SK-N-SH treated with all-trans-retinoic acid at 6 μM for 48 hours (cell line): ENCODE data around the gene MRTFA.

Experiments used
- ATAC-seq: fragments of 200-7000 bp; cut with Tn5 transposase; 3 replicates; pipeline ENCODE4 v1.9.1; 2020; ENCODE audit warnings: mild to moderate bottlenecking, moderate library complexity
- BACH2 ChIP-seq: fragments of 250-450 bp; sonication (Bioruptor Pico); IDR thresholded peaks from 2 replicates; pipeline ENCODE4 v1.9.0; 2021; ENCODE audit warnings: mild to moderate bottlenecking, borderline replicate concordance
- CSDC2 ChIP-seq: fragments of 250-450 bp; sonication (Bioruptor Pico); IDR thresholded peaks from 2 replicates; pipeline ENCODE4 v1.5.0; 2020; ENCODE audit warnings: mild to moderate bottlenecking, moderate library complexity
- ESRRG ChIP-seq: fragments of 250-450 bp; sonication (Bioruptor Pico); IDR thresholded peaks from 2 replicates; pipeline ENCODE4 v1.6.1; 2021; ENCODE audit warnings: mild to moderate bottlenecking
- GLIS3 ChIP-seq: fragments of 250-450 bp; sonication (Bioruptor Pico); IDR thresholded peaks from 2 replicates; pipeline ENCODE4 v1.5.0; 2020; ENCODE audit warnings: mild to moderate bottlenecking, moderate library complexity
- ISL1 ChIP-seq: fragments of 250-450 bp; sonication (Bioruptor Pico); IDR thresholded peaks from 2 replicates; pipeline ENCODE4 v2.1.2; 2022; ENCODE audit warnings: mild to moderate bottlenecking, moderate library complexity
- PPARA ChIP-seq: fragments of 250-450 bp; sonication (Bioruptor Pico); IDR thresholded peaks from 2 replicates; pipeline ENCODE4 v1.5.0; 2020; ENCODE audit warnings: mild to moderate bottlenecking, borderline replicate concordance
- RARB ChIP-seq: fragments of 250-450 bp; sonication (Bioruptor Pico); IDR thresholded peaks from 2 replicates; pipeline ENCODE4 v1.8.0; 2021; ENCODE audit warnings: mild to moderate bottlenecking, moderate library complexity
- TOX ChIP-seq: fragments of 250-450 bp; sonication (Bioruptor Pico); IDR thresholded peaks from 2 replicates; pipeline ENCODE4 v1.8.0; 2021; ENCODE audit warnings: mild to moderate bottlenecking, moderate library complexity, borderline replicate concordance
- ZFP3 ChIP-seq: fragments of 250-450 bp; sonication (Bioruptor Pico); IDR thresholded peaks from 2 replicates; pipeline ENCODE4 v1.5.0; 2020; ENCODE audit warnings: mild to moderate bottlenecking, moderate library complexity
- ZFP30 ChIP-seq: fragments of 450-650 bp; formaldehyde crosslinking; IDR thresholded peaks from 2 replicates; pipeline ENCODE4 v1.5.0; 2022; ENCODE audit warnings: mild to moderate bottlenecking, moderate library complexity
- ZNF565 ChIP-seq: fragments of 450-650 bp; formaldehyde crosslinking; conservative IDR thresholded peaks from 2 replicates; pipeline ENCODE4 v1.5.0; 2020; ENCODE audit warnings: low read depth, mild to moderate bottlenecking, moderate library complexity
- ZNF70 ChIP-seq: fragments of 450-650 bp; formaldehyde crosslinking; IDR thresholded peaks from 2 replicates; pipeline ENCODE4 v1.5.0; 2020; ENCODE audit warnings: mild to moderate bottlenecking, moderate library complexity
- ZNF8 ChIP-seq: fragments of 450-650 bp; formaldehyde crosslinking; IDR thresholded peaks from 2 replicates; pipeline ENCODE4 v1.5.0; 2020; ENCODE audit warnings: mild to moderate bottlenecking, moderate library complexity
- TF ChIP-seq, protein P1 (sequence below): fragments of 250-450 bp; sonication (Bioruptor Pico); IDR thresholded peaks from 2 replicates; pipeline ENCODE4 v1.5.0; 2020; ENCODE audit warnings: mild to moderate bottlenecking, moderate library complexity
- TF ChIP-seq, protein P2 (sequence below): fragments of 250-450 bp; sonication (Bioruptor Pico); IDR thresholded peaks from 2 replicates; pipeline ENCODE4 v1.5.1; 2020; ENCODE audit warnings: low read depth, mild to moderate bottlenecking, moderate library complexity
- TF ChIP-seq, protein P3 (sequence below): fragments of 250-450 bp; sonication (Bioruptor Pico); IDR thresholded peaks from 2 replicates; pipeline ENCODE4 v1.8.0; 2020; ENCODE audit warnings: mild to moderate bottlenecking, moderate library complexity, borderline replicate concordance
- TF ChIP-seq, protein P4 (sequence below): fragments of 250-450 bp; sonication (Bioruptor Pico); IDR thresholded peaks from 2 replicates; pipeline ENCODE4 v1.5.1; 2021; ENCODE audit warnings: mild to moderate bottlenecking, moderate library complexity

MRTFA gene

DNA sequence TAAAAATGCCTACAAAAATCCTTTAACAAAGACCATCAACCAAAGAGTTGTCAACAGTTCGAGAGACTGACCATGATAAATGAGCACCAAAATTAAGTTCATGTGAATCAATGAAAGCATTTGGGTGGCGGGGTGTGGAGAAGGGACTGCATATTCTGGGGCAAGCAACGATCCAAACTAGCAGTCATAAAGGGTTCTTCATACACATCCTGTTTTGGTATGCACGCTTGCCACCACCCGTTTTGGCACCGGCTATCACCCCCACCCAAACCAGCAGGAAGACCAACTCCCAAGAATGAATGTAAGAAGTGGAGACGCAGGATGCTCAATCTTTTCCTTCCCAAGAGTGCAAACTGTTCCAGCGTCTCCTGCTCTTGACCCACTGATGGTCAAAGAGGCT, 185.3 kb downstream of the MRTFA start (continued):
- TF ChIP-seq, protein P1, sequence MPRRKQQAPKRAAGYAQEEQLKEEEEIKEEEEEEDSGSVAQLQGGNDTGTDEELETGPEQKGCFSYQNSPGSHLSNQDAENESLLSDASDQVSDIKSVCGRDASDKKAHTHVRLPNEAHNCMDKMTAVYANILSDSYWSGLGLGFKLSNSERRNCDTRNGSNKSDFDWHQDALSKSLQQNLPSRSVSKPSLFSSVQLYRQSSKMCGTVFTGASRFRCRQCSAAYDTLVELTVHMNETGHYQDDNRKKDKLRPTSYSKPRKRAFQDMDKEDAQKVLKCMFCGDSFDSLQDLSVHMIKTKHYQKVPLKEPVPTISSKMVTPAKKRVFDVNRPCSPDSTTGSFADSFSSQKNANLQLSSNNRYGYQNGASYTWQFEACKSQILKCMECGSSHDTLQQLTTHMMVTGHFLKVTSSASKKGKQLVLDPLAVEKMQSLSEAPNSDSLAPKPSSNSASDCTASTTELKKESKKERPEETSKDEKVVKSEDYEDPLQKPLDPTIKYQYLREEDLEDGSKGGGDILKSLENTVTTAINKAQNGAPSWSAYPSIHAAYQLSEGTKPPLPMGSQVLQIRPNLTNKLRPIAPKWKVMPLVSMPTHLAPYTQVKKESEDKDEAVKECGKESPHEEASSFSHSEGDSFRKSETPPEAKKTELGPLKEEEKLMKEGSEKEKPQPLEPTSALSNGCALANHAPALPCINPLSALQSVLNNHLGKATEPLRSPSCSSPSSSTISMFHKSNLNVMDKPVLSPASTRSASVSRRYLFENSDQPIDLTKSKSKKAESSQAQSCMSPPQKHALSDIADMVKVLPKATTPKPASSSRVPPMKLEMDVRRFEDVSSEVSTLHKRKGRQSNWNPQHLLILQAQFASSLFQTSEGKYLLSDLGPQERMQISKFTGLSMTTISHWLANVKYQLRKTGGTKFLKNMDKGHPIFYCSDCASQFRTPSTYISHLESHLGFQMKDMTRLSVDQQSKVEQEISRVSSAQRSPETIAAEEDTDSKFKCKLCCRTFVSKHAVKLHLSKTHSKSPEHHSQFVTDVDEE (CRISPR knock-in tag) = no peak
- TF ChIP-seq CSDC2 (CRISPR knock-in tag) = no peak
- TF ChIP-seq, all 23 proteins: peak for 0

DNA sequence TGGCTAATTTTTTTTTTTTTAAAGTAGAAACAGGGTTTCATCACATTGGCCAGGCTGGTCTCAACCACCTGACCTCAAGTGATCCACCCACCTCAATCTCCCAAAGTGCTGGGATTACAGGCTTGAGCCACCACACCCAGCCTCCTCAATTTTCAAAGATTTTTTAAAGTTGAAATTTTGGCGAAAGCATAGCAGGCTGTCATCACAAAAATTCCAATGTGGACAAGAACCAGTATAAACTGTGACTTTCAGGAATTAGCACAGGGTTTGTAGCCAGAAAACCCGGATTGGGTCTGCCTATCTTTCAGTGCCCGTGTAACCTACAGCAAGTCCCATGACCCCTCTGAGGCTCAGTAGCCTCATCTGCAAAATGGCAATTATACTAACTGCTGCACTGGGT, 185.9 kb downstream of the MRTFA start:
- no peak for ATAC-seq
- TF ChIP-seq ZNF70 (CRISPR knock-in tag) (no peak), ZNF8 (no peak), ESRRG (CRISPR knock-in tag) (no peak), ZFP30 (CRISPR knock-in tag) (no peak)
- TF ChIP-seq, protein P2, sequence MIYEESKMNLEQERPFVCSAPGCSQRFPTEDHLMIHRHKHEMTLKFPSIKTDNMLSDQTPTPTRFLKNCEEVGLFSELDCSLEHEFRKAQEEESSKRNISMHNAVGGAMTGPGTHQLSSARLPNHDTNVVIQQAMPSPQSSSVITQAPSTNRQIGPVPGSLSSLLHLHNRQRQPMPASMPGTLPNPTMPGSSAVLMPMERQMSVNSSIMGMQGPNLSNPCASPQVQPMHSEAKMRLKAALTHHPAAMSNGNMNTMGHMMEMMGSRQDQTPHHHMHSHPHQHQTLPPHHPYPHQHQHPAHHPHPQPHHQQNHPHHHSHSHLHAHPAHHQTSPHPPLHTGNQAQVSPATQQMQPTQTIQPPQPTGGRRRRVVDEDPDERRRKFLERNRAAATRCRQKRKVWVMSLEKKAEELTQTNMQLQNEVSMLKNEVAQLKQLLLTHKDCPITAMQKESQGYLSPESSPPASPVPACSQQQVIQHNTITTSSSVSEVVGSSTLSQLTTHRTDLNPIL = no peak
- TF ChIP-seq, protein P3, sequence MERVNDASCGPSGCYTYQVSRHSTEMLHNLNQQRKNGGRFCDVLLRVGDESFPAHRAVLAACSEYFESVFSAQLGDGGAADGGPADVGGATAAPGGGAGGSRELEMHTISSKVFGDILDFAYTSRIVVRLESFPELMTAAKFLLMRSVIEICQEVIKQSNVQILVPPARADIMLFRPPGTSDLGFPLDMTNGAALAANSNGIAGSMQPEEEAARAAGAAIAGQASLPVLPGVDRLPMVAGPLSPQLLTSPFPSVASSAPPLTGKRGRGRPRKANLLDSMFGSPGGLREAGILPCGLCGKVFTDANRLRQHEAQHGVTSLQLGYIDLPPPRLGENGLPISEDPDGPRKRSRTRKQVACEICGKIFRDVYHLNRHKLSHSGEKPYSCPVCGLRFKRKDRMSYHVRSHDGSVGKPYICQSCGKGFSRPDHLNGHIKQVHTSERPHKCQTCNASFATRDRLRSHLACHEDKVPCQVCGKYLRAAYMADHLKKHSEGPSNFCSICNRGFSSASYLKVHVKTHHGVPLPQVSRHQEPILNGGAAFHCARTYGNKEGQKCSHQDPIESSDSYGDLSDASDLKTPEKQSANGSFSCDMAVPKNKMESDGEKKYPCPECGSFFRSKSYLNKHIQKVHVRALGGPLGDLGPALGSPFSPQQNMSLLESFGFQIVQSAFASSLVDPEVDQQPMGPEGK (CRISPR knock-in tag) = no peak
- TF ChIP-seq, protein P4, sequence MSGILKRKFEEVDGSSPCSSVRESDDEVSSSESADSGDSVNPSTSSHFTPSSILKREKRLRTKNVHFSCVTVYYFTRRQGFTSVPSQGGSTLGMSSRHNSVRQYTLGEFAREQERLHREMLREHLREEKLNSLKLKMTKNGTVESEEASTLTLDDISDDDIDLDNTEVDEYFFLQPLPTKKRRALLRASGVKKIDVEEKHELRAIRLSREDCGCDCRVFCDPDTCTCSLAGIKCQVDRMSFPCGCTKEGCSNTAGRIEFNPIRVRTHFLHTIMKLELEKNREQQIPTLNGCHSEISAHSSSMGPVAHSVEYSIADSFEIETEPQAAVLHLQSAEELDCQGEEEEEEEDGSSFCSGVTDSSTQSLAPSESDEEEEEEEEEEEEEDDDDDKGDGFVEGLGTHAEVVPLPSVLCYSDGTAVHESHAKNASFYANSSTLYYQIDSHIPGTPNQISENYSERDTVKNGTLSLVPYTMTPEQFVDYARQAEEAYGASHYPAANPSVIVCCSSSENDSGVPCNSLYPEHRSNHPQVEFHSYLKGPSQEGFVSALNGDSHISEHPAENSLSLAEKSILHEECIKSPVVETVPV (CRISPR knock-in tag) = no peak

DNA sequence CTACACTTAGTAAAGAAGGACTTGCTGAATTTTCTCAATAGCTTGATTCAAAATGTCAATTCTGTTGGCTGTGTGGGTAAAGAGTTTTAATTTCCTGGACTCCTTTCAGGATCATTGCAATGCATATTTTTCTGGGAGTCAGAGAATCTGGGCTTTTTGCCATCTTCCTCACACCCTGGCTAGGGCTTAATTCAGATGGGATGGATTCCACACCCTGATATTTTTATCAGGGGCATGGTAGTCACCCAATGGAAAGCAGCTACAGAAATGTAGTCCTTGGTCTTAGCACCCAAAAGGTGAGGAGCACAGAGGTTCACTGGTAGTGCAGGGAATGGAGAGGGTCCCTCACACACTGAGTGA, 186.9 kb downstream of the MRTFA start:
- no peak for TF ChIP-seq CSDC2 (CRISPR knock-in tag)
- no peak for TF ChIP-seq RARB (CRISPR knock-in tag)
- TF ChIP-seq ZFP3 = no peak
- TF ChIP-seq, protein P2 = no peak
- TF ChIP-seq TOX (CRISPR knock-in tag) = no peak
- TF ChIP-seq ESRRG (CRISPR knock-in tag) = no peak
- TF ChIP-seq BACH2 (CRISPR knock-in tag) = no peak
- no peak for TF ChIP-seq ISL1 (CRISPR knock-in tag)
- TF ChIP-seq, protein P1 (CRISPR knock-in tag) = no peak
- TF ChIP-seq ZNF8 = no peak
- no peak for TF ChIP-seq GLIS3 (CRISPR knock-in tag)
- TF ChIP-seq PPARA (CRISPR knock-in tag) = no peak
- no peak for TF ChIP-seq ZNF565 (CRISPR knock-in tag)
- TF ChIP-seq, protein P3 (CRISPR knock-in tag) = no peak
- peak; percentile 33; the same call in 2 of the 3 replicates for ATAC-seq
